NCI-H446 (cell line): Measurements from ENCODE around the gene MEIS2.

Experiments used
- DNase-seq, 2 experiments: peaks; one replicate each; lab custom pipeline; 2025; lab: John Stamatoyannopoulos, UW

MEIS2 gene

GRCh38 chr15:36901012-36901411 is 199.3 kb downstream of the MEIS2 start:
- DNase-seq = no peak

DNA sequence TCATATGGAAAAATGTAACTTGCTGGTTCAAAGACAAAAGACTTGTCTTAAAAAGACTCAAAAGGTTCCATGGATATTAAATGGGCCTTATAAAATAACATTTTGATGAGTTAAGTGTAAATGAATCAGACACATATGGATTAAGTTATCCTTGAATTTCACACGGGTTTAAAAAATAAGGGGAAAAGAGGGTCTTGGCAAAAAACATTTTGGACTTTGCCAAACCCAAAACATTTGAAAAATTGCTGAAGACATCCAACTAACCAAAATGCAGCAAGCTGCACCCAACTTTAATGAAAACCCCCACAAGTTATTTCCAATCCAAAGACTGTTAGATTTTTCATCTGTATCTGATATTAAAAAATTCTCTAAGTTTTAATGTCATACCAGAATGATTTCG is 200.7 kb downstream of the MEIS2 start:
- DNase-seq = no peak

- DNase-seq = no peak
These were observed 201.7 kb downstream of the MEIS2 start for GRCh38 chr15:36898536-36899126.

- no peak for DNase-seq
These were observed 202.5 kb downstream of the MEIS2 start for GRCh38 chr15:36897834-36898233.

DNA sequence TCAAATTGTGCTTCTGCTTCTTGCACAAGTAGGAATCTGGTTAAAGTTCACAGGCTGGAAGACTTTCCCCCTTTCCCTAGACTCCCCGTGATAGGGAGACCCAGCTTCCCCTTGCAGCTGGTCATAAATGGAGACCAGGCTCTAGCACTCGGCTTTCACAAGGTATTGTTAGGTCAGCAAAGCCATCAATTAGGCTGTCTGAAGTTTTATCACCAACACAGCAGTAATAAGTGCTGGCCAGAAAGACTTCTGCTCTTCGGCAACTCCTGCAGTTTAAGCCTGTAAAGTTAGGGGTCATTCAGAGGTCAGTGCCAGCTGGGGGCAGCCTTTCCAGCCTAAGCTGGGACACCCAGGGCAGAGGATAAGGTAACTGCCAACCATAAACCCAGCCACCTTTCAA is 203.4 kb downstream of the MEIS2 start:
- DNase-seq = no peak

DNA sequence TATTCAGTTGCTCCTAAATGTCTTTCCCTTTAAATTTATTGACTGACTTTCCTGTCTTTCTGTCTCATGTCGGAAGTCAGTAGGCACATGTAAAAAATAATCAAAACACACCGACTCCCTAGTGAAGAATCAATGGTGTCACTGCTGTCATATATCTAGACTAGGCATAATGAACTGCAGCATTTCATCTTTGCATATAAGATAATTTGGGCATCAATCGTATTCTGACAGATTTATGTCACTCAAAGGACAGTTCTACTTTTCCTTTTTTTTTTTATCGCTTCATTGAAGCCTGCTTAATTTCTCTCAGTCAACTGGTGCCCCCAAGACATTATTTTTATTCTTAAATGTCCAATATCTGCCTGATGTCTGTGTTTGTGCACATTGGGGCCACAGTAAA is 206.3 kb downstream of the MEIS2 start:
- no peak for DNase-seq

DNA sequence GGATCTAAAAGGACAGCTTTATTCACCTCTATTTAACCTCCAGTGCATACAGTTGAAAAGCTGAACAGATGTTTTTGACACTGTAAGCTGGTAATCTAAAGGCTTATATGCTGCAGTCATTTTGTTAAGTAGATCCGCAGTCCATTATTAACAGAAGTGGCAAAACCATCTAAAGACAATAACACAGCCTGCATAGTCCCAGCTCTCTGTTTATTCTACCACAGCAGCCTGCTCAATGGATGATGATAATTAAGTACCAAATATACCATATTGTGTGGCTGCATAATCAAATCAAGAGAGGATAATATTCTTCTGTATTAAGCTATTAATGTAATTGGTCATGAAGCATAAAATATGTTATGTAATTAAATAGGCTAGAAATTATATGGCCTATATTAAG is 207.1 kb downstream of the MEIS2 start:
- DNase-seq = no peak

DNA sequence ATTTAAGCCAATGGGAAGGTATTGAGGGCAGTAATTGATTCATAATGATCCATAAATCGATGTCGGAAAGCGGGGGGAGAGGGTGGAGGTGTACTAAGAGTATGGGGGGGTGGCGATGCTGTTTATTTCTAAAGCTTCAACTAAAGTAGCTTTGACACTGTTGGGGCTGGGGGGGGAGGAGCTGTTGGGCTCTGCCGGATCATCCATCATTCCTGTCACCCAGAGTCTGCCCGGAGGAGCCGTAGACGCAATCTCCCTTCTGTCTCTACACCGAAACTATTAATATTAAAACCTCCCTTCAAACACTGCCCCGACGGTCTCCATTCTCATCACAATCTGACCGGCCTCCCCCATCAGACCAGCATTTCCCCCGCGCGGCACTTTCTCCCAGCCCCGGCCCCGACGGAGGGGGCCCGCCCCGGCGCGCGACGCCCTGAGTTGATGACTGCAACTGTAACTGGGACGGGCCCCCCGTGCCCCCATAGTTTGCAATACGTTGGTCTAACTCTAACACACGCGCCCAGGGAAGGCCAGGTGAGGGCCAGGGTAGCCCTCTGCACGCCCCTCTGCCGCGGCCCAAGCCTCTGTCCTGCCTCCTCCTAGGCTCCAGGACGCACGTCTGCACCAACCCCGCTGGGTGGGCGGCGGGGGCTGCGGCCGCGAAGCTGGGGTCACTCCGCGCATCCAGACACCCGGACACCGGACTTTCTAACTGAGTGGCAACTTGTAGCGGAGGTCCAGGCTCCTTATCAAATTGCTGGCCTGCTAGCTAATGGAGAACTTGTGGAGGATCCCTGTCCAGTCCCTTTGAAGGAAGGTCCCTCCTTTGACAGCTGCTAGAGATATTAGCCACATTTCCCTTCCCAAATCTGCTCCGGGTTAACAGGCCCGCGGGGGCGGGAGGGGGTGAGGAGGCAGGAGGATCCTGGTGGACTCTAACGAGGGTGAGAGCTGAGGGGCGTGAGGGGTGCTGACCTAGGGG is 212.0 kb downstream of the MEIS2 start:
- DNase-seq = no peak

GRCh38 chr15:36887214-36887961 is 213.0 kb downstream of the MEIS2 start:
- no peak for DNase-seq

DNA sequence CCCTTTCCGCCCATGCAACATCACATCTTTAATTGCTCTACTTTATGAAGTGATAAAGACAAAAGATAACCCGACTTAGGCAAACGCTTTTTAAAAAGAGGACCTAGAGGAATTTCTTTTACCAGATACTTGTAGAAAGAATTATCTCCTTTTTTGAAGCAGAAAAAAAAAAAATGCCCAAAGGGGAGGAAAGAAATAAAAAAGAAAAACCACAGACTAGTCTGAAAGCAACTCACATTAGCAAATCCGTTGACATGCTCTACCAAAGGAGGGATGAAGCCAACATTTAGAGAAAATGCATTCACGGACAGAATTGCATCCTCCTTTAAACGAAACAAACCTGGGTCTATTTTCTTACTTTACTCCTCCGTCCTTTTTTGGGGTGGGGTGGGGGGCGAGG is 213.6 kb downstream of the MEIS2 start:
- DNase-seq = no peak

GRCh38 chr15:36886191-36886590 is 214.2 kb downstream of the MEIS2 start:
- no peak for DNase-seq

DNA sequence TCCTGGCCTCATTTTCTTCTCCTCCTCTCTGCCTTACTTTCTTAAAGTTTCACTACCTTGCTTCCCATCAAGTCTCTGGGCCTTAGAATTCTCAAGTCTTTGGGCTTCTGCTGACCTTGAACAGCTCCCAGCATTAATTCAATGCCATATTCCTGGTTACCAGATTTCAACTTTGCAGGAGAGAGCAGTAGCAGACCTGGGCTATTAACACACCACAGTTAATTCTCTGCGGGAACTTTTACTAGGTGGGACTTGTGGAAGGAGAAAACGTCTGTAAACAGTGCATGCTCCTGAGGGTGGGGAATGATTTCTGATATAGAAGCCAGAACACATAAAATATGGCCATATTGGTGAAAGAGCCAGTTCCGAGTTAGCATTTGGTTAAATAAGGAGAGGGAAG is 214.6 kb downstream of the MEIS2 start:
- no peak for DNase-seq

DNA sequence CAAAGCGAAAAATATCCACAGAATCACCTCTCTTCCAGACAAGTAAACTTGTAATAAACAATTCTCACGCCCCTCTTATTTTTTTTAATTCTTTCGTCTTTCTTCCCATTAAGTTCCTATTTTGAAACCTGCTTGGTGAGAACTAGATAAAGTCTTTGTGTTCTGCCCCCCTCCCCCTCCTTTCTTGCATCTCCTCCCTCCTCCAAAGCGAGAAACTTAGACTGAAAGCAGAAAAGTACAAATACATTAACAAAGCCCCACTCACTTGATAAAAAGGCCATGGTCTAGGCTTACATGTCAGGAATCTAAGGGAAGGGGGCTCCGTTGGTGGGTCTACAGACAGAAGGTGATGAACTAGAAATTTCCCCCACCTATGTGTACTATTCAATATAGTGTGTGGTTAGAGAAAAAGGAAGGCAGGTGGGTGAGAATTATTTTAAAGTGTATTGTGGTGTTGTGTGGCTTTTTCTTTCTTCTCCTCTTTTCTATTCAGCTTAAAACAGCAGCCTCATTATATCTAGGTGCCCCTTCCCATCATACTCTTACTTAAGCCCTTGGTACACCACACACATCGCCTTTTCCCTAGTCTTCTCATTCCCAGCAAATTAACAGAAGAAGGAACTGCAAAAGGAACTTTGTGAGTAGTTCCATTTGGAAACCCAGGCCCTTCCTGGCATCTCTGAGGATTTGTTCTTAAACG is 215.3 kb downstream of the MEIS2 start:
- no peak for DNase-seq

DNA sequence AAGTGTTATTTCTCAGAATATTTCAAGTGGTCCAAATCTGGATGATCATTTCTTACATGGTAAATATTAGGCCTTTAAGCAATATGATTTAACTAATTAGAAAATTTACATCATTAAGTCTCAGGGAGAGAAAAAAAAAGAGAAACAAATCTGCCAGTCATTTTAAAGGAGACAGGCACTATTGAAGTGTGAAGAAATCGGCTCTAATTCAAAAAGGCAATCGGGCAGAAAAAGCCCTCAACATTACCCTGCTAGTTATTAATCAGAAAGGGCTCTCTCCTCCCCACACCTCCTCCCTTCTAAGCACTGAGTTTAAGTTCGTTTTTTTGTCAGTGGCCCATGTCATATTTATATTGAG is 215.9 kb downstream of the MEIS2 start:
- DNase-seq = peak; percentile 38 to 51

DNA sequence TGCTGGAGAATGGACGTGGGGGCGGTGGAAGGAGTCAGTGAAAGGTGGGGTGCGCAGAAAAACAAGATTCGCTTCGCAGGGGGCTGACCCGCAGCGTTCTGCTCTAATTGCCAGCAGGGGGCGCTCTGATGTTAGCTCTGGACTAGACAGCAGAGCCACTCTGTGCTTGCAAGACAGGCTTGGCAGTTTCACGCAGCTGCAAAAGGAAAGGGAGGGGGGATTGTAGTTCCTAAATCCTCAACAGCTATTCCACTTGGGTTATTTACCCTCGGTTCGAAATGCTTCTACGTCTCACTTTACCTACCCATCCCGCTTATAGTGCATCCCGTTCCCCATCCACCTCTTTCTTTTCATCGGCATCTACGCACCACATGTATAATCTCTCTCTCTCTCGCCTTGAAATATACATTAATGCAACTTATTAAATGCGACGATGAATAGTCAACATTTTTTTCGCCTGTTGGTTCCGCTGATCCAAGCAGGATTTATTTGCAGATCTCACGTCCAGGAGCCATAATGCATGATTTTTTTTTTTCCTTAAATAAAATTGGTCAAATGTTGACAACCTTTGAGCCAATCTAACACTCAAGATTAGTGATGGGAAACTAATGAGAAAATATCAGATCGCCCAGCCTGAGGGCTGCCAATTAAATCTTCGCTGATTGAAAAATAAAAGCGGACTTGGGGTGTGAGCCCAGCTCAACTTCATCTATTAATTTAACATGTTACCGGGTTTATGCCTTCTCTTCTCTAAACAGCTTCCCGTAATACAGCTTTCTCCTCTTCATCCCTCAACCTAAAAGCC is 216.4 kb downstream of the MEIS2 start:
- DNase-seq = peak; percentile 82 to 96

- DNase-seq = no peak
These were observed 217.7 kb downstream of the MEIS2 start for GRCh38 chr15:36882487-36883131.

GRCh38 chr15:36882056-36882455 is 218.3 kb downstream of the MEIS2 start:
- DNase-seq = no peak

DNA sequence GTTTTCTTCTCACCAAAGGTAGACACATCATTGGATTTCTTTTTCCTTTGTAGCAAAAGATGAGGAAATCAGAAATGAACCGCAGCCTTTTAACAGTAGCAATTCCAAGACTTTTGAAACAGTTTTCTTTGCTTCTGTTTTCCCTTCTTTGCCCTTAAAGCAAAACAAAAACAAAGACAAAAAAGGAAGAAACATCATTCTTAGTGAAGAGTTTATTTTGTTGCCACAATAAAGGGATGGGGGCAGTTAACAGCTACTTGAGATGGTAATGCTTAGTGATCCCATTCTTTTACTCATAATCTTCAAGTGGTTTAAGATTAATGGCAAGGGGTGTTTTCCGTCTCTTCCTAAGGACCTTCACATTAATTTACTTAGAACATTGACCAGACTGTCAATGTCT is 218.8 kb downstream of the MEIS2 start:
- DNase-seq = no peak

- DNase-seq = no peak
These were observed 219.4 kb downstream of the MEIS2 start for GRCh38 chr15:36880913-36881460.

- no peak for DNase-seq
These were observed 220.0 kb downstream of the MEIS2 start for GRCh38 chr15:36880224-36880912.
